NCI-H1105 (cell line): ENCODE data around the gene BIRC6.
A peak's percentile ranks its signal among the peaks of the same experiment; 100 is the strongest.
"Not testable (repeated sequence)": the region's sequence is repeated elsewhere in the genome, so short reads cannot be mapped to it uniquely, and the experiment has no call there.

Source experiments
- DNase-seq: peaks from one replicate; lab custom pipeline; 2025; lab: John Stamatoyannopoulos, UW

Gene BIRC6

DNA sequence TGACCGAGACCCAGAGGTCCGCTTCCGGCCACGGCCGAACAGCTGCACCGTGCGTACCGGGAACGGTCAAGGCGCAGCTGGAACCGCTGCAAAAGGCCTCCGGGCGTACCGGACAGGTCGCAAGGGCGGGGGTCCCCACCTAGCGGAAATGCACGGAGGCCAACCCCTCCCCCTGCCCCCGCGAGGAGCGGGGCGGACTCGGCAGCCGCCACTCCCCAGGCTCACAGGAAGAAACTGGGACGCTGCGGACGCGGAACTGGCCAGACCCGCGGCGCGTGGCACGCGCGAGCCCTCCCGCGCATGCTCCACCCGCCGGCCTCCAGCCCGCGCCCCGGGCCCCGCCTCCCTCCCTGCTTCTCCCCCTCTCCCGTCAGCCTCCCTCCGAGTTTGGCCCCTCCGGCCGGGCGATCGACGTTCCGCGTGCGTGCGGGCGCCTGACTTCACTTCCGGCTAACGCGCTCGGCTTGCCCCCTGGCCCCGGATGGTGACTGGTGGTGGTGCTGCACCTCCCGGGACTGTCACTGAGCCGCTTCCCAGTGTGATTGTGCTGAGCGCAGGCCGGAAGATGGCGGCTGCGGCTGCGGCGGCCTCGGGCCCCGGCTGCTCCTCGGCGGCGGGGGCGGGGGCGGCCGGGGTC is at the start of gene BIRC6:
Gene BIRC6 (plus strand): TSS at position 343 of the 637 bp plus-strand sequence. CDS start 139 bp downstream, at position 482.
- DNase-seq, result peak; percentile 92

DNA sequence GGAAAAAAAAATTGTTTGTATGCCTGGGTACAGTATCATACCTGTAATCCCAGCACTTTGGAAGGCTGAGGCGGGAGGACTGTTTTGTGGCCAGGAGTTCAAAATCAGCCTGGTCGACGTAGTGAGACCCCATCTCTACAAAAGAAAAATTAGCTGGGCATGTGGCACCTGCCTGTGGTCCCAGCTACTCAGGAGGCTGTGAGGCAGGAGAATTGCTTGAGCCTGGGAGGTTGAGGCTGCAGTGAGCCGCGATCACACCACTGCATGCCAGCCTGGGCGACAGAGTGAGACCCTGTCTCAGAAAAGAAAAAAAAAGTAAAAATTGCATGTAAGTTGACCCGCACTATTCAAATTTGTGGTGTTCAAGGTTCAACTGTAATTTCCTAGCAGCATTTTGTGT is 46.2 kb upstream of the BIRC6 start:
- DNase-seq, result no peak

- no peak for DNase-seq
These were observed 41.9 kb upstream of the BIRC6 start for GRCh38 chr2:32314886-32315285.

- DNase-seq, result not testable (repeated sequence)
These were observed 28.1 kb upstream of the BIRC6 start for GRCh38 chr2:32328679-32329078.

- not testable (repeated sequence) for DNase-seq
These were observed 27.4 kb upstream of the BIRC6 start for GRCh38 chr2:32329180-32329980.

DNA sequence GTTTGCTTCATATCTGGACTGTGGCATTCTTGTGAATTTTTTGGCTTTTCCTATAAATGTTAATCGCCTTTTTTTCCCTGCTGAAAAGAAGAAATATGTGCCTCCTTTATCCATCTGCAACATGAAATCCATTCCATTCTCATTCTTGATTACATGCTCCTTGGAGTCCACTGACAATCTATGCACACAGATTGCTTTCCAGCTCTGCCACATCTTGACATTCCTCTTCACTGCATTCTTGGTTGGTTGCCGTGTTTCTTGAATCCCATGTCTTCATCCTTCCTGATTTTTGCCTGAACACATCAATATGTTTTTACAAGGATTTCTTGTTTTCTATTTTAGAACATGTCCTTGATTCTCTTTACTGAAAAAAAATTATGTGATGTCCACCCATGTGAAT is 26.7 kb upstream of the BIRC6 start:
- no peak for DNase-seq

DNA sequence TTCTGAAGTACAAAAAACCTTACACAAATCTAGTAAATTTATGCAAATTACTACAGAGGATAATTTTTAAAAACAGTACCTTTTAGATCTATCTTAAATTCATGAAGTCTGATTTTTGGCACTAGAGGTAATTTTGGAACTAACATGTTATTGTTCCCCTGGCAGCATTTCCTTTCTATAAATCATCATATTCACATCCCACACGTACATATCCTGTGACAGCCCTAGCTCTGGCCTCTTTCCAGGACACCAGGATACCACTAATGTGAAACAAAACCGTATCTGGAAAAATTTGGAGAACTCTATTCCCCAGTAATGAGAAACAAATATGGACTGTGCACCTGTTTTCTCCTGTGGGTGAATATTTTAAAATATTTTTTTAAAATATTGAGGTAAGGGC is 14.0 kb upstream of the BIRC6 start:
- no peak for DNase-seq

DNA sequence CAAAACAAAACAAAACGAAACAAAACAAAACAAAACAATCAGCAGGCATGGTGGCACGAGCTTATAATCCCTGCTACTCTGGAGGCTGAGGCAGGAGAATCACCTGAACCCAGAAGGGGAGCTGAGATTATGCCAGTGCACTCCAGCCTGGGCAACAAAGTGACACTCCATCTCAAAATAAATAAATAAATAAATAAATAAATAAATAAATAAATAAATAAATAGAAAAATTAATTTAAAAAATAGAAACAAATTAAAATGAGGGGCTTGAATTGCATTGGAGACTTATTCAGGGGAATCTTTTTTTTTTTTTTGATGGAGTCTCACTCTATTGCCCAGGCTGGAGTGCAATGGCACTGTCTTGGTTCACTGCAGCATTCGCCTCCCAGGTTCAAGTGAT is 6.0 kb upstream of the BIRC6 start:
- not testable (repeated sequence) for DNase-seq

DNA sequence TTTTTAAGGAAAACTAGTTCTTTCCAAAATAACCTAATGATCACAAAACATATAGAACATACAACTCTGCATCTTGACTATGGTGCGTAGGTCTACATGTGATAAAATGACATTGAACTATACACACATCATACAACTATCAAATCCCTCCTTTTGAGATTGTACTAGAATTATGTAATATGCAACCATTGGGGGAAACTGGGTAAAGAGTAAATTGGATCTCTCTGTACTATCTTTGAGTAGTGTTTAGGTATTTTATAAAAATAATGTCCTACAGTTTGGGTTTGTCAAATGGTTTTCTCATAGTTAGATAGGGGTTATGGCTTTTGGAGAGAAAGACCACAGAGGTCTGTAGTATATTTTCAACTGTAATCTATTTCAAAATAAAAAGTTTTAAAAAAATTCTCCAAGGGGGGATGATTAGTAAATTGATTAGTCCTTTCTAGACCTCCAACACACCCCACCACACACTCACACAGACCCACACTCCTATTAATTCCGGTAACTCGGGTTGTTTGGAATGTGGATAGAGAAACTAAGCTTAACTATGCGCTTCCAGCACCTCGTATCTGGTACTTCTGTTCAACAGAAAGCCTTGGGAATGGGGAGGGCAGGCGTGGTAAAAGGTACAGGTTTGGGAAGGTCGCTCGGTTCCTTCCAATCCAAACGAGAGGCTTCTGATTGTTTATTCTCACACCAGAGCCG is 695 bp upstream of the BIRC6 start:
- no peak for DNase-seq

GRCh38 chr2:32357318-32358110 is 691 bp downstream of the BIRC6 start:
- no peak for DNase-seq

GRCh38 chr2:32358111-32358482 is 1.3 kb downstream of the BIRC6 start:
- no peak for DNase-seq

- DNase-seq, result no peak
These were observed 3.6 kb downstream of the BIRC6 start for GRCh38 chr2:32360416-32360815.

DNA sequence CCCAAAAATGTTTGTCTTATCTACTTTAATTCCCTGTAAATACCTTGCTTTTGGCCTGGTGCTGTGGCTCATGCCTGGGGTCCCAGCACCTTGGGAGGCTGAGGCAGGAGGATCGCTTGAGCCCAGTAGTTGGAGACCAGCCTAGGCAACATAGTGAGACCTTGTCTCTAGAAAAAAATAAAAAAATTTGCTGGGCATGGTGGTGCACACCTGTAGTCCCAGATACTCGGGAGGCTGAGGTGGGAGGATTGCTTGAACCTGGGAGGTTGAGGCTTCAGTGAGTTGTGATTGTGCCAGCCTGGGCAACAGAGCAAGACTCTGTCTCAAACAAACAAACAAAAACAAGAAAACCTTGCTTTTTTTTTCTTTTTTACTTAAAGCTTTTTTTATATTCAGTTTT is 6.2 kb downstream of the BIRC6 start:
- DNase-seq, result not testable (repeated sequence)

GRCh38 chr2:32363597-32363996 is 6.8 kb downstream of the BIRC6 start:
- DNase-seq, result no peak

- DNase-seq, result not testable (repeated sequence)
These were observed 7.5 kb downstream of the BIRC6 start for GRCh38 chr2:32364290-32364689.

GRCh38 chr2:32365679-32366078 is 8.9 kb downstream of the BIRC6 start:
- not testable (repeated sequence) for DNase-seq

DNA sequence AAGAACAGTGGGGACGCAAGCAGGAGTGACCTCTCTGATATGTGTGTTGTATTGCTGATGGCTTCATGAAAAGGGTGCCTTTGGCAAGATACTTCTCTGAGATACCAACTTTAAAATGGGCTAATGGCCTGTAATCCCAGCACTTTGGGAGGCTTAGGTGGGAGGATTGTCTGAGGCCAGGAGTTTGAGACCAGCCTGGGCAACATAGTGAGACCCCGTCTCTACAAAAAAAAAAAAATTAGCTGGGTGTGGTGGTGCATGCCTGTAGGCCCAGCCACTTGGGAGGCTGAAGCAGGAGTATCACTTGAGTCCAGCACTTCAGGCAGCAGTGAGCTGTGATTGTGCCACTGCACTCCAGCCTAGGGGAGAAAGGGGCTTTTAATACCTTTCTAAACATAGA is 9.8 kb downstream of the BIRC6 start:
- no peak for DNase-seq

DNA sequence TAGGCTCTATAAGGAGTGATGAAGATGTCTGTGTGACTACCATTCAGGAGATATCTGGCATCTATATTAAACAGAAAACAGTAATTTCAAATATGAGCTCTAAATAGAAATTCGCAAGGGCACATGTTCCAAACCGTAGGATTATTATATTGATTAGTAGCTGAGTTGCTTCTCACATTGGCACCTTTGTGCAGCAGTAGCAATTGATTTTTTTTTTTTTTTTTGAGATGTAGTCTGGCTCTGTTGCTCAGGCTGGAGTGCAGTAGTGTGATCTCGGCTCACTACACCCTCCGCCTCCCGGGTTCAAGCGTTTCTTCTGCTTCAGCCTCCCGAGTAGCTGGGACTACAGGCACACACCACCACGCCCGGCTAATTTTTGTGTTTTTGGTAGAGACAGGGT is 12.4 kb downstream of the BIRC6 start:
- no peak for DNase-seq

- DNase-seq, result not testable (repeated sequence)
These were observed 14.1 kb downstream of the BIRC6 start for GRCh38 chr2:32370942-32371341.

DNA sequence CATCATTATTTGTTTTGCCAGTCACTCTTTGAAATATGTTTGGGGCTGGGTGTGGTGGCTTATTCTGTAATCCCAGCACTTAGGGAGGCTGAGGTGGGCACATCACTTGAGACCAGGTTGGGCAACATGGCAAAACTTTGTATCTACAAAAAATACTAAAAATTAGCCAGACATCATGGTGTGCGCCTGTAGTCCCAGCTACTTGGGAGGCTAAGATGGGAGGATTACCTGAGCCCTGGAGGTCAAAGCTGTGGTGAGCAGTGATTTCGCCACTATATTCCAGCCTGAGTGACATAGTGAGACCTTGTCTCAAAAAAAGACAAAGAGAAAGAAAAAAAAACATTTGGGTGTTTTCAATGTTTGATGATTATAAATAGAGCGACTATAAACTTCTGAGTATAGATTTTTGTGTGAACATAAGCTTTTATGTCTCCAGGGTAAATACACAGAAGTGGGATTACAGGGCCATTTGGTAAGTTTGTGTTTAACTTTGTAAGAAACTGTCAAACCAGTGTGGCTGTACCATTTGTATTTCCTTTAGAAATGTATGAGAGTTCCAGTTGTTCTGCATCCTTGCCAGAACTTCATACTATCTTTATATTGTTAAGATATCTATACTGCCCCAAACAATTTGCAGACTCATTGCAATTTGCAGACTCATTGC is 15.8 kb downstream of the BIRC6 start:
- DNase-seq, result no peak

DNA sequence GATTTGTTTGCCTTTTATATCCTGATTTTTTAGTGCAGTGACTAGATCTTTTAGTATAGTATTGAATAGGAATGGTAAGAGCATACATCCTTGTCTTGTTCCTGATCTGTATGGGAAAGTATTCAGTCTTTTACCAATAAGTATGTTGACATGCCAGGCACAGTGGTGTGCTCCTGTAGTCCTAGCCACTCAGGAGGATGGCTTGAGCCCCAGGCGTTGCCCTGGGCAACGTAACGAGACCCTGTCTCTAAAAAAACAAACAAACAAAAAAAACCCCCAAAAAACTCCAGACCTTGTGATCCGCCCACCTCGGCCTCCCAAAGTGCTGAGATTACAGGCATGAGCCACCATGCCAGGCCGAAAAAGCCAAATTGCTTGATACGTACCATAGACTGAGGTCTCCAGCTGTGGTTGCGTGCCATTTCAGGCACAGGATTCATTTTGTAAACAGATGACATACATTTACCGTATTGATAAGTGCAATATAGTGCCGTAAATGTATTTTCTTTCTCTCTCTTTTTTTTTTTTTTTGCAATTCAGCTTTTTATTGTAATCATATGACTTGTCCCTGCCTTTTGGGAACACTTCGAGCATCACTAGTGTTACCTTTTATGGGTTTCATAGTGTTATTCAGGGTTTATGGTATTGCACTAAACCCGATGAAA is 18.5 kb downstream of the BIRC6 start:
- no peak for DNase-seq
